Measurements from ENCODE around the gene NEDD9. TPM values are rescaled to one million over a fixed set of nuclear protein-coding genes. Genes with fewer than 3 reads are reported as not detected.

NEDD9 gene
- total RNA-seq, 4 donors from 2014 or later, result 36.2 to 99.1 (median 70.2) TPM

- TF ChIP-seq POLR2A (IDR thresholded peaks at IDR 0.05) (no peak), CTCF (IDR thresholded peaks at IDR 0.05) (no peak)
- intact Hi-C loops (cut with DNase I; ENCODE audit: low total_unique reads), result no loop called here
Observed at GRCh38 chr6:11139051-11139960, 93.2 kb downstream of the NEDD9 start.

GRCh38 chr6:11136809-11137208 lies 95.7 kb downstream of the NEDD9 start:
- Histone ChIP-seq H3K4me1 (no peaks in the 10 kb centered on the region), H3K27ac (no peak overlapping the region), H3K27me3 (no peaks in the 10 kb centered on the region), H3K9me3 (no peaks in the 10 kb centered on the region), H3K4me3 (no peak overlapping the region), H3K36me3 (no peaks in the 10 kb centered on the region)
- intact Hi-C loops (cut with DNase I; ENCODE audit: low total_unique reads), result no loop called here
- TF ChIP-seq CTCF (IDR thresholded peaks at IDR 0.05) (no peak), POLR2A (IDR thresholded peaks at IDR 0.05) (no peak)
- no peak for DNase-seq

More at GRCh38 chr6:11139051-11139960, 93.2 kb downstream of the NEDD9 start:
- no peaks in the 10 kb centered on the region for H3K36me3 ChIP-seq
- no peaks in the 10 kb centered on the region for H3K27me3 ChIP-seq
- no peaks in the 10 kb centered on the region for H3K4me1 ChIP-seq
- no peak overlapping the region for H3K4me3 ChIP-seq
- no peak for DNase-seq
- H3K9me3 ChIP-seq, result no peaks in the 10 kb centered on the region
- H3K27ac ChIP-seq, result no peak overlapping the region

Small RNAs within 50 kb of the gene (small RNA-seq; reads per million reads assigned to genes)
- gene AL136139.1, result not detected

Other genes starting within 250 kb of the NEDD9 start
- 1 to 10 TPM in 1 of 4 donors, under 1 TPM in 1, not detected in 2; 0.09 to 3.5 TPM for gene ELOVL2, start 188.4 kb downstream of the NEDD9 start, total RNA-seq
- gene SMIM13, start 138.8 kb downstream of the NEDD9 start, total RNA-seq, result 10 to 100 TPM in 2 of 4 donors, 1 to 10 TPM in 2; 4.4 to 25.2 (median 11.4) TPM
- under 1 TPM in 2 of 4 donors, not detected in 2; 0.14 to 0.21 TPM for gene ERVFRD-1, start 120.9 kb downstream of the NEDD9 start, total RNA-seq

All from uterus (tissue), 4 donors.